Epithelial cell of prostate (primary cell): Measurements from ENCODE around the gene FHOD3.
A peak's percentile ranks its signal among the peaks of the same experiment; 100 is the strongest.

Experiments
- DNase-seq: peaks from one replicate; pipeline ENCODE4 v3.0.0-alpha.2; 2011; ENCODE audit warnings: low read depth, low spot score
- H3K27ac ChIP-seq: fragments of 450-650 bp; 2 replicates; pipeline ENCODE4 v1.5.1; 2017; ENCODE audit warnings: mild to moderate bottlenecking

The FHOD3 gene

GRCh38 chr18:36375118-36375517 is 77.6 kb downstream of the FHOD3 start:
- H3K27ac ChIP-seq, result no peak overlapping the region
- DNase-seq, result no peak

GRCh38 chr18:36376361-36376760 is 78.8 kb downstream of the FHOD3 start:
- no peak overlapping the region for H3K27ac ChIP-seq
- no peak for DNase-seq

GRCh38 chr18:36377626-36378025 is 80.1 kb downstream of the FHOD3 start:
- no peak overlapping the region for H3K27ac ChIP-seq
- no peak for DNase-seq

GRCh38 chr18:36378205-36378604 is 80.7 kb downstream of the FHOD3 start:
- DNase-seq, result no peak
- no peak overlapping the region for H3K27ac ChIP-seq

DNA sequence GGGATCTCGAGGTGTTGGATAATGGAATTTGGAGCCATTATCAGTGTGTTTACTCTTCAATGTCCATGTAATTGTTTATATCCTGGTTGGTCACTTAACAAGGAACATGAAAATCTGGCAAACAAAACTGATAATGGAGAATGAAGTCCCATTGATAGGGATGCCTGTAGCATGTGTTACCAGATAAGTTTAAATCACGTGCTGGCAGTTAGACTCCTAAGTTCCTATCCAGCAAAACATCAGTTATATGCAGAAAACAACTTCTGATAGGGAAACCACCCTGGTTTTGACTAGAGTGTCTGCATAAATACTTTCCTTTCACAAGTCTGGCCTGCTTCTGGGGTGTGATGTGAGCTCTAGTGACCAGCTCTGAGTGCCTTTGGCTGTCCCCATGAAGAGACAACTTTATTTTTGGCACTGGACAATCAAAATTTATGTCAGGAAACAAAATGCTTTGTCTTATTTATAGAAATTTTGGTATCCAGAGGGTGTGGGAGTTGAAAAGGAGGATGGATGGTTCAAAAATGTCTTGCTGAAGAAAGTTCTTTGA is 82.0 kb downstream of the FHOD3 start:
- no peak for DNase-seq
- H3K27ac ChIP-seq, result no peak overlapping the region

DNA sequence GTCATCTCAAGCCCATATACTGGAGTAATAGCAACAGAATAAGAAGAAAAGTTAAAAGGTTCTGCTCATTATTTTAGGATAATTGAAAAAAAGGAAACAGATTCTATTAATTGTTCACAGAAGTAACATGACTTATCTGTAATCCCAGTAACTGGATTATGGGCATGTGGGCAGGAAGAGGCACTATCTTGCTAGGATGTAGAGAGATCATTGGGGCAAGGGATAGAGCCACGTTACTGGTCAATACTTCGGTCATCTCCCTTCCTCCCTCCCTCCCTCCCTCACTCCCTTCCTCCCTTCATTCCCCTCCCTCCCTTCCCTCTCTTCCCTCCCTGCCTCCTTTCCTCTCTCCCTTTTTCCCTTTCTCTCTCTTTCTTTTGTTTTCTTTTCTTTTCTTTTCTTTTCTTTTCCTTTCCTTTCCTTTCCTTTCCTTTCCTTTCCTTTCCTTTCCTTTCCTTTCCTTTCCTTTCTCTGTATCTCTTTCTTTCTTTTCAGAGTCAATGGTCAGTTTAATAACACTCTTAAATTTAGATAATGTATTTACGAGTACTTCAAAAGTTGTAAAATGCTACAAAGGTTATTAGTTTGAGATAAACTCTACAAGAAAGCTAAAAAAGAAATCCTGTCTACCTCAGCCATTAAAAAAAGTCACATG is 82.8 kb downstream of the FHOD3 start:
- no peak overlapping the region for H3K27ac ChIP-seq
- DNase-seq, result no peak

- H3K27ac ChIP-seq, result no peak overlapping the region
- DNase-seq, result no peak
Observed at GRCh38 chr18:36381075-36381474, 83.6 kb downstream of the FHOD3 start.

GRCh38 chr18:36382854-36383253 is 85.3 kb downstream of the FHOD3 start:
- H3K27ac ChIP-seq, result no peak overlapping the region
- no peak for DNase-seq

DNA sequence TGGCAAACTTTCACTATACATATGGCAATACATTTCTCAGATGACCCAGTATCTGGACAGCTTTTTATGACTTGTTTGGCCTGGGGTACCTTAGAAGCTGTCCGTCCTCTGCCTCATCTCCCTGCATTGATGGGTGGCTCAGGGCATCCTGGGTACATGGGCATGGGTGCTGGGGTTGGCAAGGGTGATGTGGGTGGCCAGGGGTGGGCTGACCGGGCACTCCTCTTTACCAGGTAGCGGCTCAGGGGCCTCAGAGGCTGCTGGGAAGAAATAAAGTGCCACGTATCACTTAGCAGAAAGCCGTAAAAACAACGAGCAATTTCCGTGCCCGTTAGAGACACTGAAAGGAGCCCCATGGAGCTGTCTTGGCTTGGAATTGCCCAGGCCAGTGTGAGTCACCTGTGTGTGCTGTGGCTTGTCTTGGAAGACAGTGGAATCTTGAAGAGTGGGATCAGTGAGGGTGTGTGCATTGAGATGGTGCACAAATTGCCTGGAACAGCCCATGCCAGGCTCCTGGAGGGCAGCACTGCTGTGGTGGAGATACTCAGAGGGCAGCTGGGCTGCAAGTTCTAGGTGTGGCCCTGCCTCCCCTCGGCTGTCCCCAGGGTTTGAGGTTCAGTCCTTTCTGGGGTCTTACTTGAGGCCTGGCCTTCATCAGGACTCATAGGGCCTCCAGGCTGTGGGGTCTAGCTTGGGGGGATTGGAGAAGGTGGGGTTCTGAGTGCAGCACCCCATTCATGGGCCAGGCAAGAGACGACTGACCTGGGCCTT is 88.8 kb downstream of the FHOD3 start:
- peak overlapping the region; percentile 54 for H3K27ac ChIP-seq
- peak; percentile 68 for DNase-seq

- no peak overlapping the region for H3K27ac ChIP-seq
- no peak for DNase-seq
Observed at GRCh38 chr18:36387310-36387709, 89.8 kb downstream of the FHOD3 start.

DNA sequence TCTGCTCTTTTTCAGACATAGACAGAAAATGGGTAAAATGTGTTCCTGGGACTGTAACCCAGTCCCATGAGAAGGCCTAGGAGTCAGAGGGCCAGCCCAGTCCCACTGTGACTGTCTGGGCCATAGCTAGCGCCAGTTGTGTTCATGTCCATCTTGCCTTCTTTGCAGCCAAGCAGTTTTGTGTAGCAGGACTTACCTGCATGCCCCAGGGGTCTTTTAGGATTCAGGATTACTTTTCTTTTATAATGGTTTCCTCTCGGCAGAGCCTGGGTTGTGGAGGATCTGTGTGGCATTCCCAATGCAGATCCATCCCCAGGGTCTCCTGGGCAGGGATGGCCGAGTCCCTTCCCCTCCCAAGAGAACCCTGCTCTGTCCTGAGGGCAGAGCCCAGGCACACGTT is 90.8 kb downstream of the FHOD3 start:
- DNase-seq, result no peak
- H3K27ac ChIP-seq, result no peak overlapping the region

GRCh38 chr18:36389027-36389426 is 91.5 kb downstream of the FHOD3 start:
- no peak for DNase-seq

GRCh38 chr18:36389811-36390581 is 92.5 kb downstream of the FHOD3 start:
- DNase-seq, result no peak
- H3K27ac ChIP-seq, result no peak overlapping the region

More at GRCh38 chr18:36389027-36389426, 91.5 kb downstream of the FHOD3 start:
- H3K27ac ChIP-seq, result no peak overlapping the region

DNA sequence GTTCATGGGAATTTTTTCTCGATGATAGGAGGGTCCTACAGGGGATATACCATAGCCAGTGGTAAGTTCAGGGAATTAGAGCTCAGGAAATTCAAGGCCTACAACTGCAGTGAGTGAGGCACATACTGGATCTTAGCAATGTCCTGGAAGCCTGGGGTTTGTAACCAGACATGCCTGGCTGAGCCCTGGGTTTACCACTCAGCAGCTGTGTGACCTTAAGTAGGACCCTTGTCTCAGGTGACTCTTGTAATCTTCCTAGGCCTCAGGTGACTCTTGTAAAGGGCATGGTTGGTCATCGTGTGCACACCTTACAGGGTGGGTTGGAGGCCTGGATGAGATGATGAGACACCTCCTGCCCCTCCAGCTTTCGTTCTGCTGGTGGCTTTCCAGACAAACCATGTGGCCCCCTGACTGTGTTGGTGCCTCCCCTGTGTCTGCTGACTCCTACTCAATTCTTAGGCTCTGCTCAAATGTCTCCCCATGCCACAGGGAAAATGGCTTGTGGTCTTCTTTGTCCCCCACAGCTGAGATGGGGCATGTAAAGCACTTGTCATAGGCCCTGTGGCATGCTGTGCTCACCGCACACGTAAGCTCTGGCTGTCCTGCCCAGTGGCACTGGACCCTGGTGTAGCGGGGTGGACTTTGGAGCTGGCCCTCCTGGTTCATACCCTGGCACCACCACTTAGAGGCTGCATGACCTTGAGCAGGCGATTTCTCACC is 94.1 kb downstream of the FHOD3 start:
- no peak overlapping the region for H3K27ac ChIP-seq

GRCh38 chr18:36392164-36392978 is 94.9 kb downstream of the FHOD3 start:
- no peak overlapping the region for H3K27ac ChIP-seq
- no peak for DNase-seq

More for the DNA sequence above, 94.1 kb downstream of the FHOD3 start:
- DNase-seq, result no peak

- no peak for DNase-seq
- no peak overlapping the region for H3K27ac ChIP-seq
Observed at GRCh38 chr18:36392979-36393287, 95.4 kb downstream of the FHOD3 start.

DNA sequence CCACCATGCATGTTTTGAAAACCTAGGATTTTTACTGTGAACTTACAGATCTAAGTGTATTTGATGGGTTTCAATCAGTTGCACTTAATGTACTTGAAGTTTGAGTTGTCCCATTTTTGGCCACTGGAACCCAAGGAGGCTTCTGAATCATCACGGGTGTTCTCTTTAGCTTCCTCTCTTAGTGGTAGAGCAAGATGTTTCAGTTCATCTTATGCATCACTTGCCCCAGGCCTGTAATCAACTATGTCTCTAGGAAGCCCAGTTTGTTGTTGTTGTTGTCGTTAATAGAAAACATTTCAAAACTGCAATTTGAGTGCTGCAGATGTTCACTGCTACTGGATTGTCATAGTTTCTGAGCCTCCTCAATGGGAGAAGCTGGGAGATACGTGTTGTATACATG is 97.0 kb downstream of the FHOD3 start:
- no peak overlapping the region for H3K27ac ChIP-seq
- peak; percentile 20 for DNase-seq

DNA sequence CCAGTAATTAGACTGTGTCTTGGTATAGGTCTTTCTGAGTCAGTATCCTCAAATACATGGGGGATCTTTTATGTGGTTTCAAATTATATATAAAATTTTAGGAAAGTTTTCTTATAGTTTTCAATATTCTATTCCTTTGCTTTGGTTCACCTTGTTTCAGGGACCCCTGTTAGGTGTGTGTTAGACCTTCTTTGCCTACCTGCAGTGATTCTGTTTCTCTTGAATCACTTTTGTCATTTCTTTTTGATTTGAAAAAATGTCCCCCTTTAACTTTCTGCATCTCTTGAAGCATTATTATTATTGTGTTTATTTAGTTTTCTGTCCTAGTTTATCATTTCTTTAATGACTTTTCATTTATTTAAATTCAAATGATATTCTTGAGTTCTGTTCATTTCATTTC is 98.7 kb downstream of the FHOD3 start:
- no peak overlapping the region for H3K27ac ChIP-seq
- DNase-seq, result no peak

DNA sequence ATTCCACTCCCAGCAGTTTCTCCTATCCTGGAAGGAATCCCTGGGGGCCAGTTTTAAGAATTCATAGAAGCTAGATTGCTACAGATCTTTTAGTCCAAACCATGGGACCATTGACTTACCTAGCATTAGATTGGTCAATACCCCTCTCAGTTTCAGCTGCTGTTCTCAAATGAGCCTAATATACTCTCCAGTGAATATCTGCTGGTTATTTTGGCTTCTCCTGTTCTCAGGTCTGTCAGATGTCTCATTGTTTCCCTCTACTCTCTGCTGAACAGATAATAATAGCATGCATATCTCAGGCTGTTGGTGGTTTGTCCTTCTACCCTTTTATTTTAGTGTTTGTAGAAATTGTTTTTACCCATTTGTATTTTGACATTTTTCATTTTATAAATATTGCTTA is 99.5 kb downstream of the FHOD3 start:
- no peak for DNase-seq
- no peak overlapping the region for H3K27ac ChIP-seq

DNA sequence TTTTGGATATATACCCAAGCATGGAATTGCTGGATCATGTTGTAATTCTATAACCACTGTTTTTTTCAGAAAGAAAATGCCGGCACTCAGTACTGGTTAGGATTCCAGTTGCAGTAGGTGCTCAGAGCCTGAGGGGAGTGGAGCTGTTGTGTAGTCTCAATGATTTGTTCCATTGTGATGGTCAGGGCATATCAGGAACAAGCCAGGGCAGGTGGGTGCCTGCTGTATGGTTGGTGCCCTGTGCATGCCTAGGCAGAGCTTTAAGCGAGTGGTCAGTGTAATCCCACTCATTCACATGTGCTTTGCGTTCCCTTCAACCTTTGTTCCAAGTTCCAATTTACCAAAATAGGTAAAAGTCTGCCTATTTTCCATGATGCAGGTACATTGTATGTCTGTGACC is 100.9 kb downstream of the FHOD3 start:
- DNase-seq, result peak; percentile 66
- H3K27ac ChIP-seq, result peak overlapping the region; percentile 55
